GM19467 (cell line): ENCODE measurements around the gene COQ10B.

ENCODE experiments used
- ATAC-seq: cut with Tn5 transposase; IDR thresholded peaks from one replicate; pipeline ENCODE4 v1.9.1; 2021; ENCODE audit warnings: mild to moderate bottlenecking, moderate library complexity; ENCODE audit not compliant: unreplicated experiment

Gene COQ10B

GRCh38 chr2:197499594-197500502, 46.5 kb downstream of the COQ10B start, which contains the start of the genes HSPD1 and HSPE1:
HSPD1 (minus strand) TSS chr2:197499840; CDS start chr2:197498848, 992 bp downstream.
HSPE1 (plus strand) TSS chr2:197500379; CDS start chr2:197500437, 58 bp downstream.
- peak; percentile 82 for ATAC-seq

DNA sequence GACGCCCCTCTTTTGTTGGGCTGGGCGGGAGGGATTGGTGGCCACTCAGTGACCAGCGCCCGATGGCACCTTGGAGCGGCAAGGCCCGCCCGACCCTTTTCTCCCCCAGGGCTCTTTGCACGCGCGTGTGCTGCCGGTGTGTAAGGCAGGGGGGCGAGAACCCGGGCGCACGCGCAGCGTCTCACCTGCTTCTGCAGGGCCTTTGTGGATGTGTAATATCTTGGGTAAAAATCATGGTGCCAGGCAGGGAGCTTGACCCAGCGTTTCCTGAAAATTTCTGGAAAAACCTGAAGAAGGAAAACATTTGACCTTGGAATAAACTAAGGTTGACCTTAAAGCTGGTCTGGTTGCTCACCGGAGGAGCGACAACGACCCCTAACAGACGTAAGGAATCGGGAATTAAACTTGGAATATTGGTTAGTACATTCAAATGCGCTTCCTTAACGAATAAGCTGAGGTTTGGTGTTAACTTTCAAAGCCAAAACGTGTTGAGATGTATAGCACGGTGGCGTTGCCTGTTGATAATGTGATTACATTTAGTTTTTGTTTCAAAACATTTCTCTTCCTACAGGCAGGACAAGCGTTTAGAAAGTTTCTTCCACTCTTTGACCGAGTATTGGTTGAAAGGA, 47.3 kb downstream of the COQ10B start:
- no peak for ATAC-seq

DNA sequence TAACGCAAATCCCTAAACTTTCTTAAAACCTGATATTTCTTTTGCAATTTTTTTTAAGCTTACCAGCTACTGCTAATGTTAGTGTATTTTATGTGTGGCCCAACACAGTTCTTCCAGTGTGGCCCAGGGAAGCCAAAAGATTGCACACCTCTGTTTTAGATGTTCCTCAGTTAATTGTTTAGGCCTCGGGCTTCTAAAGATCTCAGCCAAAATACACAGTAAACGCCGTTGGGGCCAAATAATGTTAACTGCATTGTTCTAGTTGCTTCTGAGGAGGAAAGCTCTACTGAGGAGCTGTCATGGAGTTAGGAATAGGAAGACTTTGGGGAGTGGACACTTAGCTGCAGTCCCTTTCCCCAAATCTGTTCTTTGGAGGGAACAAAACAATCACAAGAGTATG, 48.8 kb downstream of the COQ10B start:
- no peak for ATAC-seq

- no peak for ATAC-seq
Measured at GRCh38 chr2:197502685-197503084, 49.3 kb downstream of the COQ10B start.

GRCh38 chr2:197504000-197504399, 50.6 kb downstream of the COQ10B start:
- no peak for ATAC-seq

- ATAC-seq: no peak
Measured at GRCh38 chr2:197504512-197504911, 51.2 kb downstream of the COQ10B start.

DNA sequence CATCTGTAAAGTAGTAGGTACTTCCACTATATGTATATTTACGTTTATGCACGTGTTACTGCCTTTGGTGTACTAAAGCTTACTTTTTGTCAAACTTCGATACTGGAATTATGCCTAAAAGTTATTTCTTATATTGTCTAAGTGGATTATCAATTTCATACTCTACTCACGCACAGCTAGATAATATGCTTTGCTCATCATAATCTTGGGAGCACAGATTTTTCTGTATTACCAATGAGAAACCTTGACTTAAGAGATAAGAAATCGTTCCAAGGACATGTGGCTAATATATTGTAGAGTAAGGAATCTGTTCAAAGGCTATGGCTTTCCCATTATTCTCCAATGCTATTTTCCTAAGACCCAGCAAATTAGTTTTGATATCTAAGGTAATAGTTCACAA, 53.3 kb downstream of the COQ10B start:
- ATAC-seq: no peak

DNA sequence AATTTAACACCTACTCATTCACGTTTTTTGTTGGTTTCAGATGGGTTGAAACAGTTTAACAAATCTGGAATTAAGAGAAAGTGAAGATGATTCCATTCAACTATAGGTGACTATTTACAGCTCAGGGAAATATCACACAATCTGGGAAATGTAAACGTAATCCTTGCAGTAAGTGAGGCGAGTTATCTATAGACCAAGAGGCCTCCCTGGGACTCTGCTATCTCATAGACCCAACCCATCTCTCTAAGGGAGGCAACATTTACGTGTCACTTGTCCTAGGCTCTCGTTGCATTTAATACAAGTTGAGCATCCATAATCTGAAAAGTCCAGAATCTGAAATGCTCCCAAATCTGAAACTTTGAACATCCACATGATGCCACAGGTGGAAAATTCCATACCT, 60.6 kb downstream of the COQ10B start:
- no peak for ATAC-seq

- no peak for ATAC-seq
Measured at GRCh38 chr2:197514754-197515153, 61.4 kb downstream of the COQ10B start.

GRCh38 chr2:197515315-197515738, 62.0 kb downstream of the COQ10B start:
- ATAC-seq: peak; percentile 8

DNA sequence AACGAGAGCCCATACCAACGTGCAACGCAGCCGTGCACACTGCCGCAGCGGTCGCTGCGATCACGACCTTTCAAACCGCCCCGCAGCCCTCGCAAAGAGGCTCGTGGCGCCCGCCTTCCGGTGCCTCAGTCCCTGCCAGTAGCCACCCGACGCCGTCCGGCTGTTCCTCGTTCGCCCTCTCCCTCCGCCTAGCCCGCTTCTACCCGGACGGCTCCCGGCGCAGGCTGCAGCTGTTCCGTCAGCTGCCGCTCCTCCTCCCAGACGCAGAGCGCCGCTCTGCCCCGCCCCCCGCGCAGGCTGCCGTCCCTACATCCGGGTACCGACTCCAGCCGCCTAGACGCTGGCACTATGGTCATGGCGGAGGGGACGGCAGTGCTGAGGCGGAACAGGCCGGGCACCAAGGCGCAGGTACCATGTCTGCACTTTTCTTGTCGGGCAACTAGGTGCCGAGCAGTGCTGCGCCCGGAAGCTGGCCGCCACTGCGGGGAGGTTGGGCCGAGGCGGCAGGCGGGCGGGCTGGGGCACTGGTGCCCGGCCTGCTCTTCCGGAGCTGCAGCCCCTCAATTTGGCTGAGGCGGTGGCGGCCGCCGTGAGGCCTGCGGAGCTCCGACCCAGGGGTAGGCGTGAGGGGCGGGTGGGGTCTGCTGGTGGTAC, 62.5 kb downstream of the COQ10B start, which contains the start of gene MOB4:
MOB4 (plus strand) TSS at position 328 of the 654 bp plus-strand sequence; CDS start at position 349, 21 bp downstream.
- ATAC-seq: peak; percentile 94

GRCh38 chr2:197516393-197516761, 63.0 kb downstream of the COQ10B start:
- ATAC-seq: peak; percentile 6

GRCh38 chr2:197517150-197517549, 63.8 kb downstream of the COQ10B start:
- no peak for ATAC-seq
